HG02973 (cell line): ENCODE measurements around the gene REG4.
"Not testable (repeated sequence)": the region's sequence is repeated elsewhere in the genome, so short reads cannot be mapped to it uniquely, and the experiment has no call there.

ENCODE experiments used
- ATAC-seq: cut with Tn5 transposase; IDR thresholded peaks from one replicate; pipeline ENCODE4 v1.9.1; 2021; ENCODE audit warnings: moderate library complexity; ENCODE audit not compliant: unreplicated experiment

The REG4 gene

GRCh38 chr1:119811387-119811786 is at the start of gene REG4:
REG4 (minus strand) TSS chr1:119811460; CDS start chr1:119808769, 2,691 bp downstream.
- ATAC-seq, result no peak

GRCh38 chr1:119859647-119860046 is 48.4 kb upstream of the REG4 start:
- no peak for ATAC-seq

GRCh38 chr1:119858556-119859214 is 47.4 kb upstream of the REG4 start:
- ATAC-seq, result not testable (repeated sequence)

- no peak for ATAC-seq
Observed at GRCh38 chr1:119858126-119858525, 46.9 kb upstream of the REG4 start.

- no peak for ATAC-seq
Observed at GRCh38 chr1:119853155-119853554, 41.9 kb upstream of the REG4 start.

GRCh38 chr1:119844206-119844605 is 32.9 kb upstream of the REG4 start:
- not testable (repeated sequence) for ATAC-seq

GRCh38 chr1:119841306-119841705 is 30.0 kb upstream of the REG4 start:
- no peak for ATAC-seq

- ATAC-seq, result no peak
Observed at GRCh38 chr1:119840745-119841144, 29.5 kb upstream of the REG4 start.

- ATAC-seq, result no peak
Observed at GRCh38 chr1:119838236-119838635, 27.0 kb upstream of the REG4 start.

- no peak for ATAC-seq
Observed at GRCh38 chr1:119834990-119835389, 23.7 kb upstream of the REG4 start.

- no peak for ATAC-seq
Observed at GRCh38 chr1:119831027-119831426, 19.8 kb upstream of the REG4 start.

GRCh38 chr1:119829625-119830024 is 18.4 kb upstream of the REG4 start:
- ATAC-seq, result no peak

GRCh38 chr1:119829006-119829405 is 17.7 kb upstream of the REG4 start:
- not testable (repeated sequence) for ATAC-seq

- no peak for ATAC-seq
Observed at GRCh38 chr1:119828266-119828665, 17.0 kb upstream of the REG4 start.

- no peak for ATAC-seq
Observed at GRCh38 chr1:119827010-119827409, 15.8 kb upstream of the REG4 start.

- no peak for ATAC-seq
Observed at GRCh38 chr1:119822406-119822805, 11.1 kb upstream of the REG4 start.

- no peak for ATAC-seq
Observed at GRCh38 chr1:119818181-119818580, 6.9 kb upstream of the REG4 start.

GRCh38 chr1:119816407-119816806 is 5.1 kb upstream of the REG4 start:
- no peak for ATAC-seq

GRCh38 chr1:119815928-119816327 is 4.7 kb upstream of the REG4 start:
- ATAC-seq, result no peak

- ATAC-seq, result no peak
Observed at GRCh38 chr1:119815361-119815760, 4.1 kb upstream of the REG4 start.

- ATAC-seq, result no peak
Observed at GRCh38 chr1:119814288-119814687, 3.0 kb upstream of the REG4 start.

- no peak for ATAC-seq
Observed at GRCh38 chr1:119811985-119812557, 811 bp upstream of the REG4 start.
